Parathyroid adenoma (tissue), 2 donors: ENCODE results near the gene VIL1.
A peak's percentile ranks its signal among the peaks of the same experiment; 100 is the strongest.

Source experiments
- H2AFZ ChIP-seq: fragments of 300-600 bp; sonication (generic); one replicate; pipeline ENCODE4 v1.7.0; 2017; ENCODE audit warnings: antibody characterized with exemption, mild to moderate bottlenecking
- H3K27ac ChIP-seq: fragments of 300-600 bp; sonication (generic); one replicate; pipeline ENCODE4 v1.7.0; 2017
- H3K27me3 ChIP-seq: fragments of 300-600 bp; sonication (generic); one replicate; pipeline ENCODE4 v1.7.0; 2017; ENCODE audit warnings: low read length; ENCODE audit not compliant: control insufficient read depth, insufficient read depth
- H3K36me3 ChIP-seq: fragments of 300-600 bp; sonication (generic); one replicate; pipeline ENCODE4 v1.7.0; 2017; ENCODE audit warnings: low read length; ENCODE audit not compliant: control insufficient read depth, insufficient read depth
- H3K4me1 ChIP-seq: fragments of 300-600 bp; sonication (generic); one replicate; pipeline ENCODE4 v1.7.0; 2017; ENCODE audit warnings: control low read depth
- H3K4me2 ChIP-seq: fragments of 300-600 bp; sonication (generic); one replicate; pipeline ENCODE4 v1.7.0; 2017; ENCODE audit warnings: low read length
- H3K4me3 ChIP-seq: fragments of 300-600 bp; sonication (generic); one replicate; pipeline ENCODE4 v1.7.0; 2017; ENCODE audit warnings: low read depth, low read length
- H3K79me2 ChIP-seq: fragments of 300-600 bp; sonication (generic); one replicate; pipeline ENCODE4 v1.7.0; 2017; ENCODE audit warnings: control low read depth
- H3K9ac ChIP-seq: fragments of 300-600 bp; sonication (generic); one replicate; pipeline ENCODE4 v1.7.0; 2017; ENCODE audit warnings: mild to moderate bottlenecking
- H3K9me3 ChIP-seq: fragments of 300-600 bp; sonication (generic); one replicate; pipeline ENCODE4 v1.7.0; 2017; ENCODE audit warnings: low read length; ENCODE audit not compliant: control insufficient read depth
- CTCF ChIP-seq: fragments of 300-600 bp; sonication (generic); IDR thresholded peaks from one replicate; pipeline ENCODE4 v1.7.0; 2017; ENCODE audit warnings: antibody characterized with exemption, mild to moderate bottlenecking
- donor health status: primary hyperparathyroidism.

VIL1 gene

DNA sequence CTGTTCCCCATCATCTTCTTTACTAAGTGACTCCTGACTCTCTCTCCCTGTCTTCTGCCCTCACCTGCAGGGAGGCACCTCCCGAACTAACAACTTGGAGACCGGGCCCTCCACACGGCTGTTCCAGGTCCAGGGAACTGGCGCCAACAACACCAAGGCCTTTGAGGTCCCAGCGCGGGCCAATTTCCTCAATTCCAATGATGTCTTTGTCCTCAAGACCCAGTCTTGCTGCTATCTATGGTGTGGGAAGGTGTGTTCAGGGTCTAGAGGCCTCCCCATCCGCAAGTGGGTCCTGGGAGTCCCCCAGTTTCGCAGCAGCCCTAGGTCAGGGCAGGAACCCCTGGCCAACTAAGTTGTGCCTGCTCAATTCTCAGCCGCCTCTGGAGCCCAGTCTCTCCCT is 15.5 kb downstream of the VIL1 start:
- H3K4me1 ChIP-seq, result no peaks in the 10 kb centered on the region
- no peak overlapping the region for H2AFZ ChIP-seq
- H3K4me3 ChIP-seq, result no peak overlapping the region
- TF ChIP-seq CTCF, result no peak
- H3K79me2 ChIP-seq, result no peaks in the 10 kb centered on the region
- no peaks in the 10 kb centered on the region for H3K36me3 ChIP-seq
- H3K9ac ChIP-seq, result no peak overlapping the region
- H3K4me2 ChIP-seq, result no peak overlapping the region
- no peaks in the 10 kb centered on the region for H3K27me3 ChIP-seq
- no peaks in the 10 kb centered on the region for H3K9me3 ChIP-seq
- H3K27ac ChIP-seq, result no peak overlapping the region

- H3K4me2 ChIP-seq, result no peak overlapping the region
- no peak overlapping the region for H3K9ac ChIP-seq
- H3K4me3 ChIP-seq, result no peak overlapping the region
- no peaks in the 10 kb centered on the region for H3K27me3 ChIP-seq
- H3K36me3 ChIP-seq, result no peaks in the 10 kb centered on the region
- no peak overlapping the region for H2AFZ ChIP-seq
- no peaks in the 10 kb centered on the region for H3K4me1 ChIP-seq
- no peak overlapping the region for H3K27ac ChIP-seq
- H3K79me2 ChIP-seq, result no peaks in the 10 kb centered on the region
- no peak for TF ChIP-seq CTCF
- no peaks in the 10 kb centered on the region for H3K9me3 ChIP-seq
Observed at GRCh38 chr2:218435003-218435982, 16.4 kb downstream of the VIL1 start.

GRCh38 chr2:218436992-218437391 is 18.1 kb downstream of the VIL1 start:
- Histone ChIP-seq H3K4me3 (no peak overlapping the region), H3K79me2 (no peaks in the 10 kb centered on the region), H2AFZ (no peak overlapping the region), H3K9ac (no peak overlapping the region), H3K27me3 (no peaks in the 10 kb centered on the region), H3K9me3 (no peaks in the 10 kb centered on the region), H3K4me2 (no peak overlapping the region), H3K36me3 (no peaks in the 10 kb centered on the region), H3K27ac (no peak overlapping the region), H3K4me1 (no peaks in the 10 kb centered on the region)
- TF ChIP-seq CTCF, result no peak

- Histone ChIP-seq H3K4me2 (no peak overlapping the region), H3K27ac (no peak overlapping the region), H3K9me3 (no peaks in the 10 kb centered on the region), H3K4me1 (no peaks in the 10 kb centered on the region), H3K27me3 (no peaks in the 10 kb centered on the region), H3K36me3 (no peaks in the 10 kb centered on the region), H3K4me3 (no peak overlapping the region), H3K9ac (no peak overlapping the region), H3K79me2 (no peaks in the 10 kb centered on the region), H2AFZ (no peak overlapping the region)
- no peak for TF ChIP-seq CTCF
Observed at GRCh38 chr2:218437969-218438368, 19.0 kb downstream of the VIL1 start.

DNA sequence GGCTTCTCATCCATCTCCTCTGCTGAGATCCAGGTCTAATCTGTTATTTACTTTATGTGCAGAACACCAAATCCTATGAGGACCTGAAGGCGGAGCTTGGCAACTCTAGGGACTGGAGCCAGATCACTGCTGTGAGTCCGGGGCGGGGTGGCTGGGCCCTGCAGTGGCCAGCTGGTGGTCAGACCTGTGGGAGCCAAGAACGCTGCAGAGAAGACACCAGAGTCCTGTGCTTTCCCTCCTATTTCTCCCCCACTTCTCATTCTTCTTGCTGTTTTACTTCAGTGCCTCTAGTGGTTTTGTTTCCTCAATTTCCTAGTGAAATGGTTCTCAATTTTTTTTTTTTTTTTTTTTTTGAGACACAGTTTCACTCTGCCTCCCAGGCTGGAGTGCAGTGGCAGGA is 19.7 kb downstream of the VIL1 start:
- no peak for TF ChIP-seq CTCF
- Histone ChIP-seq H3K9me3 (no peaks in the 10 kb centered on the region), H3K27ac (no peak overlapping the region), H3K9ac (no peak overlapping the region), H3K79me2 (no peaks in the 10 kb centered on the region), H2AFZ (peak overlapping the region; percentile 22), H3K4me3 (no peak overlapping the region), H3K4me2 (no peak overlapping the region), H3K36me3 (no peaks in the 10 kb centered on the region), H3K4me1 (peaks cover 2% of the 10 kb centered on the region), H3K27me3 (no peaks in the 10 kb centered on the region)
